ENCODE data around the gene PTGES2. TPM values are rescaled to one million over a fixed set of nuclear protein-coding genes. Genes with fewer than 3 reads are reported as not detected.

Gene PTGES2
- total RNA-seq, 4 donors from 2014 or later, result 24.5 to 40.3 (median 25.8) TPM

DNA sequence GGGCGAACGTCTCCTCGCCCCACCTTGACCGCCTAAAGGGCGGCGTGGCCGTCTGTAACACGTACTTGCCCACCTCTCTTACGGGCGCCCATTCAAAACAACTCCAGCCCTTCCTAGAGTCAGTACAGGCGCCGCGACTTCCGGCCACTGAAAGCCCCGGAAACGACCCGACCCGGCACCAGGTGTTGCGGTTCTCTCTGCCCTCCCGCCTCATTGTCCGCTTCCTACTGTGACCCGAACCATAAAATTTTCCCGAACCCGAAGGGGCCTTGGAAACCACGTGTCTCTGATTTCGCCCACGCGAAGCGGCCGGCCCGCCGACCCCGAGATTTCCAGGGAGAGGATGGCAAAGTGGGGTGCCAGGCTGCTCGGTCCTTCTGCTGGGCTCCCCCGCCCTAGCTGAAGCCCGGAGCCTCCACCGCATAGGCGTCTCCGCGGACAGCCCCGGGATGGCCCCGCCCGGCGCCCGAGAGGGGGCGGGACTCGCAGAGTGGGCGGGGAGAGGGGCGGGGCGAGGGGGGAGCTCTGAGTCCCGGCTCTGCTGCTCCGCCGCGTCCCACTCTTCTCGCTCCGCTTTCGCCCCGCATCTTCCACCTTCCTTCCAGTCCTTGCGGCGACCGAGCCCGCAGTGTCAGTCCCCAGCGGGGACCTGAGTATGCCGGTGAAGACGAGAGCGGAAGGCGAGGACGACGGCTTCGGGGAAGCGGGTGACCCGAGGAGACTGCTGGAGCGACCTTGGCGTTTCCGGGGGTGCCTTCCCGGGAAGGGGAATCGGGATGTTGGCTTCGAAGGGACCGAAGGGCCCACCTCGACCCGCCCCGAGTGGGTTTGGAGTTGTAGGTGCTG is 684 bp upstream of the PTGES2 start:
- TF ChIP-seq, protein P1, sequence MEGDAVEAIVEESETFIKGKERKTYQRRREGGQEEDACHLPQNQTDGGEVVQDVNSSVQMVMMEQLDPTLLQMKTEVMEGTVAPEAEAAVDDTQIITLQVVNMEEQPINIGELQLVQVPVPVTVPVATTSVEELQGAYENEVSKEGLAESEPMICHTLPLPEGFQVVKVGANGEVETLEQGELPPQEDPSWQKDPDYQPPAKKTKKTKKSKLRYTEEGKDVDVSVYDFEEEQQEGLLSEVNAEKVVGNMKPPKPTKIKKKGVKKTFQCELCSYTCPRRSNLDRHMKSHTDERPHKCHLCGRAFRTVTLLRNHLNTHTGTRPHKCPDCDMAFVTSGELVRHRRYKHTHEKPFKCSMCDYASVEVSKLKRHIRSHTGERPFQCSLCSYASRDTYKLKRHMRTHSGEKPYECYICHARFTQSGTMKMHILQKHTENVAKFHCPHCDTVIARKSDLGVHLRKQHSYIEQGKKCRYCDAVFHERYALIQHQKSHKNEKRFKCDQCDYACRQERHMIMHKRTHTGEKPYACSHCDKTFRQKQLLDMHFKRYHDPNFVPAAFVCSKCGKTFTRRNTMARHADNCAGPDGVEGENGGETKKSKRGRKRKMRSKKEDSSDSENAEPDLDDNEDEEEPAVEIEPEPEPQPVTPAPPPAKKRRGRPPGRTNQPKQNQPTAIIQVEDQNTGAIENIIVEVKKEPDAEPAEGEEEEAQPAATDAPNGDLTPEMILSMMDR (IDR thresholded peaks at IDR 0.05; ENCODE audit: low read depth), result no peak

DNA sequence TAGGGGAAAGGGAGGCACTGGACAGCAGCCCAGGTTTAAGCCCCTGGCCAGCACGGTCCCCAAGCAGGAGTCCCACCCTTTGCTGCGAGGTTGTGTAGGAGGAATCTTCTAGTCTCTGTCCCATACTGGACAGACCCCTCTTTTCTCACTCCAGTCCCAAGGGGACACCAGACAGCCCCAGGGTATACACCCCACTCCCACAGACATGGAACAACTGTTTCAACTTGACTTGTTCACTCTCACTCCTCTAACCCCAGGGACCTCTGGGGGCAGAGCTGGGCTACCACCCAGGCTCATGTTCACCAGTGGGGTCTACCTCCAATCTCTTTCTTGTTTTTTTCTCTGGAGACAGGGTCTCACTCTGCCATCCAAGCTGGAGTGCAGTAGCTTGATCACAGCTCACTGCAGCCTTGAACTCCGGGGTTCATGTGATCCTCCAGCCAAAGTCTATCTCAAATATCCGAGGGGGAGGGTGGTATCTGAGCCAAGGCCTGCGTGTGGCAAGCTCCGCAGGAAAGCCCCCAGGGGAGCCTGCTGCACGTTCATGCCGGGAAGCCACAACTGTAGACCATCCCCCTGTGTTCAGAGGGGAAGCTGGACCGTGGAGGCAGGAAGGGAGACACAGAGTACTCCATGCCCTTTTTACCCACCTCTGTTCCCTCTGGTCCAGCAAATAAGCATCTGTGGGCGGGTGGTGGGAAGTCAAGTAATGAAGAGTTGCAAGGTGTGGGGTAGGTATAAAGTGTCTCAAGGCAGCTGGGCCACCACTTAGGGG is 1.8 kb downstream of the PTGES2 start:
- TF ChIP-seq, protein P1 (IDR thresholded peaks at IDR 0.05; ENCODE audit: low read depth), result no peak

DNA sequence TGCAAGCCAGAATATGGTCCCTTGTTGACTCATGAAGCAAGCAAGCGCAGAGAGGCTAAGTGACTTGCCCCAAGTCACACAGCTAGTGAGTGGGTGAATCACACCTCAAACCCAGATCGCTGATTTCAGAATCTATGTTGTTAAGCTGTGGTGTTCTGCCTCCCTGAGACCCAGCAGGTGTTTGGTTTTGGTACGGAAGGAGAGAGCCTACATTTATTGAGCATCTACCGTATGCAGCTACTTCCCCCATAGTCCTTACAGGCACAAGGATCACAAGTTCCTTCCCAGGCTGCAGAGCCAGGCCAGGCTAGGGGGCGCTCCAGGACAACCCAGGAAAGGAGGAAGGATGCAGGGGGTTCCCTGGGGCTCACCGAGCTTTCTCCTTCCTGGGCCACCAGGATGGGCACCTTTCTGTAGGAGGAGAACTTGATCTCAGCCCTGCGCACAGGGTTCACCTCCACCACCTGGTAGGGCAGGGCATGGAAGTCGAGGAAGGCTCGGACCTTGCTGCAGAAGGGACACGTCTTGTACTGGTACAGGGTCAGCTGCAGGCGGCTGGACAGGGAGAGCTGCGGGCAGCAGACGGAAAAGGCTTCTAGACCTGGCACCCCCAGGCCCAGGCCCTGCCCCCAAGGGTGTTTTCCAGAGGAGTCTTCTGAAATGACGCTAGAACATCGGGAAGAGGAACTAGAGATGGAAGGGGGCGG is 2.5 kb downstream of the PTGES2 start:
- TF ChIP-seq, protein P1 (IDR thresholded peaks at IDR 0.05; ENCODE audit: low read depth), result no peak

DNA sequence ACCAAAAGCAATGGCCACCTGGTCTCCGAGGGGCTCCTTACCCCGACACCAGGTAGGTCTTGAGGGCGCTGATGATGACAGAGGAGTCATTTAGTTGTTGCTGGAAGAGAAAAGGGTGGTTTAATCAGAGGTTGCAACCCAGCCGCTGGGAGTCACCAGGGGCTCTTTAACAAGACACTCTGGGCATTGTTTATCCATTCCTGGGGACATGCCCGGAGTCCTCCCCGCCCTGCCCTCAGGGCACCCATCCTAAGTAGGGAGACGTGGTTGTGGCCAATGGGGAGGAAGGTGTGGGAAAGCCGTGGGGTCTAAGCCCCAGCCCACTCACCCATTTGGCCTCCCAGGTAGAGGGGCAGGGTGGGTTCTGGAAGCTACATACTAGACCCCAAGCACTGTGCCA is 3.1 kb downstream of the PTGES2 start:
- TF ChIP-seq, protein P1 (IDR thresholded peaks at IDR 0.05; ENCODE audit: low read depth), result no peak

DNA sequence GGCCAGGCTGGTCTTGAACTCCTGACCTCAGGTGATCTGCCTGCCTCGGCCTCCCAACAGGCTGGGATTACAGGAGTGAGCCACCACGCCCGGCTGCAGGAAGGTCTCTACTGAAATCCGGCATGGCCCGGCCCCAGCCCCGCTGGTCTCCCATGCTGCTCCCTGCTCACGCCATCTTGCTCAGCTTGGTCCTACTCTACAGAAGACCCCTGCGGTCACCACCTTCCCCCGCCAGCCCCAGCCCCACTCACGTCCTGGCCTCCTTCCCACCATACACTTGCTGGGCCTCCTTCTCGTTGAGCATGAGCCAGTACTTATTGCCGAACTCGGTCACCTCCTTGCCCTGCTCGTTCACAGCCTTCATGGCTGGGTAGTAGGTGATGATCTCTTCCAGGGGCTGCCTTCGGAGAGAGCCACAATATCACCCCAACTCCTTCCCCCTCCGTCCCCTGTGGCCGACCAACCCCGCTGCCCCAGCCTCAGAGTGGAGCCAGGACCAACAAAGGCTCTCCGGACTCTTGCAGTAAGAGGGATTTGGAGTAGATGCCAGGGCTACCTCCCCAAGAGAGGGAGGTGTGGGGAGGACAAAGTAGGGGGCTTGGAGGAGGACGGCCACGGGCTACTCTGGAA is 4.0 kb downstream of the PTGES2 start:
- TF ChIP-seq, protein P1 (IDR thresholded peaks at IDR 0.05; ENCODE audit: low read depth), result no peak

DNA sequence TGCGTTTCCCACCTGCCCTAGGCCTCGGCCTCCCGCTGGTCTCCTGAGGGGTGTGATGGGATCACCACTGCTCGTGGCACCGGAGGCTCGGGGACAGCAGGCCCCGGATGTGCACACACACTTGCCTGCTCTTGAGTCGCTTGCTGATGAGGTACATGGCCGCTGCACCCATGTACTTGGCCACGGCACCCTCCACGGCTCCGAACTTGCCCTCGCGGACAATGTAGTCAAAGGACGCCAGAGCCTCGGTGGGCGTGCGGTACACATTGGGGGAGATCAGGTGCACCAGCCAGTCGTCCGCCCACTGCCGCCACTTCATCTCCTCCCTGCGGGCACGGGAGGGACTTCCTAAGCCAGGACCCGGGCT is 4.7 kb downstream of the PTGES2 start:
- TF ChIP-seq, protein P1 (IDR thresholded peaks at IDR 0.05; ENCODE audit: low read depth), result no peak

Data from subcutaneous adipose tissue (tissue), 4 donors.